HEK293 (cell line): Measurements from ENCODE around the gene CDC25C.
A peak's percentile ranks its signal among the peaks of the same experiment; 100 is the strongest.

Experiments
- EGR2 ChIP-seq: fragments of 450-650 bp; formaldehyde crosslinking; IDR thresholded peaks from 2 replicates; pipeline ENCODE4 v1.5.1; 2016; ENCODE audit warnings: low read depth, missing biosample characterization, missing genetic modification characterization
- HOXC10 ChIP-seq: sonication (generic); formaldehyde crosslinking; IDR thresholded peaks from 2 replicates; pipeline ENCODE4 v1.8.1; 2023; ENCODE audit warnings: mild to moderate bottlenecking, missing genetic modification reagents
- KLF10 ChIP-seq: fragments of 450-650 bp; IDR thresholded peaks from 2 replicates; pipeline ENCODE4 v1.5.1; 2018; ENCODE audit warnings: missing biosample characterization, mild to moderate bottlenecking, missing genetic modification characterization
- KLF16 ChIP-seq: fragments of 450-650 bp; formaldehyde crosslinking; IDR thresholded peaks from 2 replicates; pipeline ENCODE4 v1.5.1; 2017; ENCODE audit warnings: missing biosample characterization, missing genetic modification characterization
- KLF9 ChIP-seq: fragments of 450-650 bp; formaldehyde crosslinking; IDR thresholded peaks from 2 replicates; pipeline ENCODE4 v1.5.1; 2016; ENCODE audit warnings: missing biosample characterization, missing genetic modification characterization, low read depth
- SP2 ChIP-seq: fragments of 450-650 bp; formaldehyde crosslinking; IDR thresholded peaks from 2 replicates; pipeline ENCODE4 v1.5.1; 2016; ENCODE audit warnings: missing biosample characterization, missing genetic modification characterization
- YY1 ChIP-seq: fragments of 450-650 bp; formaldehyde crosslinking; IDR thresholded peaks from 2 replicates; pipeline ENCODE4 v1.5.1; 2018; ENCODE audit warnings: missing biosample characterization, missing genetic modification characterization
- ZBTB8A ChIP-seq: fragments of 450-650 bp; formaldehyde crosslinking; IDR thresholded peaks from 2 replicates; pipeline ENCODE4 v1.5.1; 2016; ENCODE audit warnings: missing biosample characterization, missing genetic modification characterization
- ZFHX2 ChIP-seq: fragments of 450-650 bp; formaldehyde crosslinking; conservative IDR thresholded peaks from 2 replicates; pipeline ENCODE4 v1.5.1; 2016; ENCODE audit warnings: missing biosample characterization, missing genetic modification characterization
- ZFP3 ChIP-seq: fragments of 450-650 bp; formaldehyde crosslinking; IDR thresholded peaks from 2 replicates; pipeline ENCODE4 v1.5.1; 2016; ENCODE audit warnings: low read depth, missing biosample characterization, missing genetic modification characterization
- ZFP69B ChIP-seq: fragments of 450-650 bp; formaldehyde crosslinking; IDR thresholded peaks from 2 replicates; pipeline ENCODE4 v1.5.1; 2016; ENCODE audit warnings: missing biosample characterization, missing genetic modification characterization
- ZNF19 ChIP-seq: fragments of 450-650 bp; formaldehyde crosslinking; IDR thresholded peaks from 2 replicates; pipeline ENCODE4; 2016; ENCODE audit warnings: missing biosample characterization, missing genetic modification characterization, low read depth
- ZNF214 ChIP-seq: fragments of 450-650 bp; formaldehyde crosslinking; IDR thresholded peaks from 2 replicates; pipeline ENCODE4 v1.5.1; 2017; ENCODE audit warnings: missing biosample characterization, mild to moderate bottlenecking, missing genetic modification characterization, borderline replicate concordance
- ZNF221 ChIP-seq: fragments of 450-650 bp; formaldehyde crosslinking; IDR thresholded peaks from 2 replicates; pipeline ENCODE4 v1.5.1; 2017; ENCODE audit warnings: missing biosample characterization, missing genetic modification characterization, borderline replicate concordance
- ZNF223 ChIP-seq: fragments of 450-650 bp; formaldehyde crosslinking; IDR thresholded peaks from 2 replicates; pipeline ENCODE4 v1.5.1; 2016; ENCODE audit warnings: missing biosample characterization, missing genetic modification characterization
- ZNF248 ChIP-seq: fragments of 450-650 bp; formaldehyde crosslinking; IDR thresholded peaks from 2 replicates; pipeline ENCODE4 v1.5.1; 2017; ENCODE audit warnings: missing biosample characterization, missing genetic modification characterization
- ZNF394 ChIP-seq: fragments of 450-650 bp; formaldehyde crosslinking; IDR thresholded peaks from 2 replicates; pipeline ENCODE4 v1.5.1; 2016; ENCODE audit warnings: missing biosample characterization, missing genetic modification characterization, mild to moderate bottlenecking, moderate library complexity, borderline replicate concordance
- ZNF529 ChIP-seq: fragments of 450-650 bp; formaldehyde crosslinking; IDR thresholded peaks from 2 replicates; pipeline ENCODE4 v1.5.1; 2017; ENCODE audit warnings: missing genetic modification characterization, missing biosample characterization; ENCODE audit not compliant: insufficient replicate concordance
- ZNF596 ChIP-seq: fragments of 450-650 bp; IDR thresholded peaks from 2 replicates; pipeline ENCODE4 v1.5.0; 2018; ENCODE audit warnings: missing biosample characterization, mild to moderate bottlenecking, missing genetic modification characterization, moderate library complexity
- ZNF610 ChIP-seq: fragments of 450-650 bp; formaldehyde crosslinking; IDR thresholded peaks from 2 replicates; pipeline ENCODE4 v1.5.1; 2016; ENCODE audit warnings: missing biosample characterization, missing genetic modification characterization, borderline replicate concordance
- ZNF664 ChIP-seq: fragments of 450-650 bp; formaldehyde crosslinking; IDR thresholded peaks from 2 replicates; pipeline ENCODE4 v1.5.1; 2016; ENCODE audit warnings: missing biosample characterization, missing genetic modification characterization
- ZNF707 ChIP-seq: fragments of 450-650 bp; formaldehyde crosslinking; IDR thresholded peaks from 2 replicates; pipeline ENCODE4 v1.5.1; 2016; ENCODE audit warnings: missing biosample characterization, missing genetic modification characterization
- TF ChIP-seq, protein P1 (sequence below): fragments of 450-650 bp; formaldehyde crosslinking; IDR thresholded peaks from 2 replicates; pipeline ENCODE4 v1.5.1; 2016; ENCODE audit warnings: missing biosample characterization, missing genetic modification characterization
- TF ChIP-seq, protein P2 (sequence below): fragments of 450-650 bp; formaldehyde crosslinking; IDR thresholded peaks from 2 replicates; pipeline ENCODE4 v1.5.1; 2016; ENCODE audit warnings: missing biosample characterization, missing genetic modification characterization
- TF ChIP-seq, protein P3 (sequence below): fragments of 450-650 bp; formaldehyde crosslinking; IDR thresholded peaks from 2 replicates; pipeline ENCODE4; 2016; ENCODE audit warnings: missing biosample characterization, missing genetic modification characterization
- TF ChIP-seq, protein P4 (sequence below): fragments of 450-650 bp; formaldehyde crosslinking; IDR thresholded peaks from 2 replicates; pipeline ENCODE4 v1.5.1; 2017; ENCODE audit warnings: missing biosample characterization, missing genetic modification characterization

Gene CDC25C

DNA sequence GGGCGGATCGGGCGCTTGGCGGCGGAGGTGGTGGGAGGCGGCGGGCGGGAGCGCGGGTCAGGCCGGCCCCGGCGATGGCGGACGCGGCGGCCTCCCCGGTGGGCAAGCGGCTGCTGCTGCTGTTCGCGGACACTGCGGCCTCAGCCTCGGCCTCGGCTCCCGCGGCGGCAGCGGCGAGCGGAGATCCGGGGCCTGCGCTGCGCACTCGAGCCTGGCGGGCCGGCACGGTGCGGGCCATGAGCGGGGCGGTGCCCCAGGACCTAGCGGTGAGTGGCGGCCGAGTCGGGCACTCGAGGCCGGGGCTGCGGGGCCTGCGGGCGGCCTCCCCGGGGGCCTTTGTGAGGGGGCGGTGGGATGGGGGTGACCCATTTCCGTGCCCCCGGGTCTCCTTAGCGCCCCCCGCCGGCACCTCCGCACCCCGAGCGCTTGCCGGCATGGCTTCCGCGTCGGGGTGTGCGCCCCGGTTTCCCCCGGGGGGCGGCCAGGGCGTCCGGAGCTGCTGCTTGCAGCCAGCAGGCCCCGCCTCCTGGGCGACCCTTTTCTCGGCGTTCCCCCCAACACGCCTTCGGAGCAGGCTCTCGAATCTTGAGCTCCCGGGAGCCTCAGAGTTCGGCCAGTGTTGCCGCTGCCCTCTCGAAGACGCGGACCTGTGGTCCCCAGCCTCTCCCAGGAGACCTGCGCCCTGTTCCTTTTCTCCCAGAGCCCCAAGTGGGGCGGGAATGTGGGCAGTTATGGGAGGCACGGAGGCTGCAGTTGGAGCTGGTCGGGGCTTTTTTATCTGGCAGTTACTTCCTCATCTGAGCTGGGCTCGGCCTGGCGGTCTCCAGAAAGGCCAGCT lies 21.3 kb upstream of the CDC25C start (continued):
- TF ChIP-seq, protein P1, sequence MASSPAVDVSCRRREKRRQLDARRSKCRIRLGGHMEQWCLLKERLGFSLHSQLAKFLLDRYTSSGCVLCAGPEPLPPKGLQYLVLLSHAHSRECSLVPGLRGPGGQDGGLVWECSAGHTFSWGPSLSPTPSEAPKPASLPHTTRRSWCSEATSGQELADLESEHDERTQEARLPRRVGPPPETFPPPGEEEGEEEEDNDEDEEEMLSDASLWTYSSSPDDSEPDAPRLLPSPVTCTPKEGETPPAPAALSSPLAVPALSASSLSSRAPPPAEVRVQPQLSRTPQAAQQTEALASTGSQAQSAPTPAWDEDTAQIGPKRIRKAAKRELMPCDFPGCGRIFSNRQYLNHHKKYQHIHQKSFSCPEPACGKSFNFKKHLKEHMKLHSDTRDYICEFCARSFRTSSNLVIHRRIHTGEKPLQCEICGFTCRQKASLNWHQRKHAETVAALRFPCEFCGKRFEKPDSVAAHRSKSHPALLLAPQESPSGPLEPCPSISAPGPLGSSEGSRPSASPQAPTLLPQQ (tag by site-specific recombination) = peak; percentile 63; the same call in 1 of the 2 replicates
- TF ChIP-seq ZNF707 (tag by site-specific recombination) = no peak
- TF ChIP-seq ZNF664 = no peak
- no peak for TF ChIP-seq ZNF221 (tag by site-specific recombination)
- peak; percentile 39; the same call in 1 of the 2 replicates for TF ChIP-seq YY1 (tag by site-specific recombination)
- TF ChIP-seq ZNF214 (tag by site-specific recombination) = no peak
- TF ChIP-seq, protein P2, sequence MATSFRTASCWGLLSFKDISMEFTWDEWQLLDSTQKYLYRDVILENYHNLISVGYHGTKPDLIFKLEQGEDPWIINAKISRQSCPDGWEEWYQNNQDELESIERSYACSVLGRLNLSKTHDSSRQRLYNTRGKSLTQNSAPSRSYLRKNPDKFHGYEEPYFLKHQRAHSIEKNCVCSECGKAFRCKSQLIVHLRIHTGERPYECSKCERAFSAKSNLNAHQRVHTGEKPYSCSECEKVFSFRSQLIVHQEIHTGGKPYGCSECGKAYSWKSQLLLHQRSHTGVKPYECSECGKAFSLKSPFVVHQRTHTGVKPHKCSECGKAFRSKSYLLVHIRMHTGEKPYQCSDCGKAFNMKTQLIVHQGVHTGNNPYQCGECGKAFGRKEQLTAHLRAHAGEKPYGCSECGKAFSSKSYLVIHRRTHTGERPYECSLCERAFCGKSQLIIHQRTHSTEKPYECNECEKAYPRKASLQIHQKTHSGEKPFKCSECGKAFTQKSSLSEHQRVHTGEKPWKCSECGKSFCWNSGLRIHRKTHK (tag by site-specific recombination) = no peak
- TF ChIP-seq KLF9 = no peak; the same call in none of the 2 replicates
- TF ChIP-seq KLF16 (tag by site-specific recombination) = 0 out of 2 replicates have a peak, but pooled peaks have one; percentile 65
- TF ChIP-seq ZNF248 = no peak
- TF ChIP-seq ZNF19 (tag by site-specific recombination) = no peak
- peak; percentile 97 for TF ChIP-seq ZBTB8A (tag by site-specific recombination)
- TF ChIP-seq EGR2 (tag by site-specific recombination) = no peak
- TF ChIP-seq ZFP3 (tag by site-specific recombination) = no peak
- TF ChIP-seq ZNF610 = no peak
- peak; percentile 58 for TF ChIP-seq SP2 (tag by site-specific recombination)
- no peak for TF ChIP-seq ZNF223
- TF ChIP-seq ZFP69B (tag by site-specific recombination) = no peak; the same call in 1 of the 2 replicates
- peak; percentile 39 for TF ChIP-seq ZFHX2
- TF ChIP-seq HOXC10 (CRISPR knock-in tag) = no peak
- no peak for TF ChIP-seq ZNF596
- TF ChIP-seq, protein P3, sequence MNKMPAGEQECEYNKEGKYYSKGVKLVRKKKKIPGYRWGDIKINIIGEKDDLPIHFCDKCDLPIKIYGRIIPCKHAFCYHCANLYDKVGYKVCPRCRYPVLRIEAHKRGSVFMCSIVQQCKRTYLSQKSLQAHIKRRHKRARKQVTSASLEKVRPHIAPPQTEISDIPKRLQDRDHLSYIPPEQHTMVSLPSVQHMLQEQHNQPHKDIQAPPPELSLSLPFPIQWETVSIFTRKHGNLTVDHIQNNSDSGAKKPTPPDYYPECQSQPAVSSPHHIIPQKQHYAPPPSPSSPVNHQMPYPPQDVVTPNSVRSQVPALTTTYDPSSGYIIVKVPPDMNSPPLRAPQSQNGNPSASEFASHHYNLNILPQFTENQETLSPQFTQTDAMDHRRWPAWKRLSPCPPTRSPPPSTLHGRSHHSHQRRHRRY (tag by site-specific recombination) = no peak
- TF ChIP-seq, protein P4, sequence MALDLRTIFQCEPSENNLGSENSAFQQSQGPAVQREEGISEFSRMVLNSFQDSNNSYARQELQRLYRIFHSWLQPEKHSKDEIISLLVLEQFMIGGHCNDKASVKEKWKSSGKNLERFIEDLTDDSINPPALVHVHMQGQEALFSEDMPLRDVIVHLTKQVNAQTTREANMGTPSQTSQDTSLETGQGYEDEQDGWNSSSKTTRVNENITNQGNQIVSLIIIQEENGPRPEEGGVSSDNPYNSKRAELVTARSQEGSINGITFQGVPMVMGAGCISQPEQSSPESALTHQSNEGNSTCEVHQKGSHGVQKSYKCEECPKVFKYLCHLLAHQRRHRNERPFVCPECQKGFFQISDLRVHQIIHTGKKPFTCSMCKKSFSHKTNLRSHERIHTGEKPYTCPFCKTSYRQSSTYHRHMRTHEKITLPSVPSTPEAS (tag by site-specific recombination) = no peak
- no peak for TF ChIP-seq ZNF529
- TF ChIP-seq KLF10 = 0 out of 2 replicates have a peak, but pooled peaks have one; percentile 28
- no peak for TF ChIP-seq ZNF394 (tag by site-specific recombination)
